ENCODE measurements around the gene ERMARD.

DNA sequence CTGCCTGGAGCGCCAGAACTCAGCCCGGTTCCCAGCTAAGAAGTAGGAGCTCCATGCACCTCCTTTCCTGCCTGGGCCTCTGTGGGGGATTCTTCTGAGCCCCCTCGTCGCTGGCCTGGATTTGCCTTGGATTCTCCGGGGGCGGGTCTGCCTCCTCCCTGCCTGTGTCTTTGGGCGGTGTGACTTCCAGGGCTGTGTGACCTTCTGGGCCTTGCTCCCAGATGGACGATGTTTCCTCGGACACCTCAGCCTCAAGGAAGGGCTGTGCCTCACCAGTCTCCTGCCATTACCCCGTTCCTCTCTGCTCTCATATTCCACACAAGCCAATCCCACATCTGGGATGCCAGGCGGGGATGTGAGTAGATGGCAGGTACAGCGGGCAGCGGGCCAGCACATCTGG lies 76.8 kb downstream of the ERMARD start:
- TF ChIP-seq POLR2A (IDR thresholded peaks at IDR 0.05) = no peak
- TF ChIP-seq, protein P1, sequence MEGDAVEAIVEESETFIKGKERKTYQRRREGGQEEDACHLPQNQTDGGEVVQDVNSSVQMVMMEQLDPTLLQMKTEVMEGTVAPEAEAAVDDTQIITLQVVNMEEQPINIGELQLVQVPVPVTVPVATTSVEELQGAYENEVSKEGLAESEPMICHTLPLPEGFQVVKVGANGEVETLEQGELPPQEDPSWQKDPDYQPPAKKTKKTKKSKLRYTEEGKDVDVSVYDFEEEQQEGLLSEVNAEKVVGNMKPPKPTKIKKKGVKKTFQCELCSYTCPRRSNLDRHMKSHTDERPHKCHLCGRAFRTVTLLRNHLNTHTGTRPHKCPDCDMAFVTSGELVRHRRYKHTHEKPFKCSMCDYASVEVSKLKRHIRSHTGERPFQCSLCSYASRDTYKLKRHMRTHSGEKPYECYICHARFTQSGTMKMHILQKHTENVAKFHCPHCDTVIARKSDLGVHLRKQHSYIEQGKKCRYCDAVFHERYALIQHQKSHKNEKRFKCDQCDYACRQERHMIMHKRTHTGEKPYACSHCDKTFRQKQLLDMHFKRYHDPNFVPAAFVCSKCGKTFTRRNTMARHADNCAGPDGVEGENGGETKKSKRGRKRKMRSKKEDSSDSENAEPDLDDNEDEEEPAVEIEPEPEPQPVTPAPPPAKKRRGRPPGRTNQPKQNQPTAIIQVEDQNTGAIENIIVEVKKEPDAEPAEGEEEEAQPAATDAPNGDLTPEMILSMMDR (IDR thresholded peaks at IDR 0.05) = no peak
- no peak for TF ChIP-seq POLR2AphosphoS5 (IDR thresholded peaks at IDR 0.05; ENCODE audit: insufficient read depth in 1 of 2, low read depth in 1 of 2)
